Measurements from ENCODE around the gene GREM2. TPM values are rescaled to one million over a fixed set of nuclear protein-coding genes. Genes with fewer than 3 reads are reported as not detected.

Gene GREM2
- total RNA-seq, 1 experiment from 2014 or later: not detected

DNA sequence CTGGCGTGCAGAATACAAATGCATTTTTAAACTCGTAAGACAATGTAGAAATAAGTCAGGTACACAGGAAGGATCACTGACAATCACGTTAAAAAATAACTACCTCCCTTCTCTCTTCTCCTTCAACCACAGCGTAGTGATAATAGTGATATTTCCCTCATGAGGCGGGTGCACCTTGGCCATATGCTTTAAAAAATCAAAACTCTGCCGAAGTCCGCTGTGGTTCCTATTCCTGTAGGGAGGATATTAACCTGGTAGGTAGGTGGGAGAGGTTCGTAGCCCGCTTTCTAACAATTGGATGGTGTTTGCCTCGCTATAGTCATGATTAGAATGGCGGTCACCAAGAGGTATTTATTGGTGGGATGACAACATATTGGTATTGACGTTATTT is 732 bp downstream of the GREM2 start:
- Histone ChIP-seq H3K79me1 (ENCODE audit: insufficient read depth, low read depth, low read length, poor library complexity, severe bottlenecking) (no peaks in the 10 kb centered on the region), H3K23ac (ENCODE audit: insufficient read length, low read depth, low read length) (no peak overlapping the region), H3K4me2 (ENCODE audit: insufficient read depth, insufficient read length, low read length) (peak overlapping the region; percentile 61), H3K56ac (ENCODE audit: insufficient read length, low read depth, low read length) (no peak overlapping the region), H3K14ac (ENCODE audit: insufficient read depth, low read length) (no peak overlapping the region), H3K4me1 (ENCODE audit: insufficient read depth, low read length) (peaks cover 5% of the 10 kb centered on the region; the same call in 1 of the 2 replicates), H3K23me2 (ENCODE audit: insufficient read length, low read depth, low read length, poor library complexity, severe bottlenecking) (peaks cover 4% of the 10 kb centered on the region), H4K91ac (ENCODE audit: insufficient read length, low read depth, low read length) (no peak overlapping the region), H2BK20ac (ENCODE audit: low read depth, low read length, poor library complexity, severe bottlenecking) (no peak overlapping the region), H4K20me1 (ENCODE audit: control insufficient read depth, insufficient read depth, insufficient read length) (no peaks in the 10 kb centered on the region), H3K79me2 (ENCODE audit: insufficient read depth, low read length) (no peaks in the 10 kb centered on the region), H3K18ac (ENCODE audit: insufficient read length, low read depth, low read length) (no peak overlapping the region), H2AFZ (ENCODE audit: low read length) (no peak overlapping the region), H4K8ac (replicated peaks; ENCODE audit: insufficient read length, low read depth, low read length) (no peak overlapping the region), H3K27me3 (ENCODE audit: insufficient read depth, low read length) (no peaks in the 10 kb centered on the region; the same call in 1 of the 2 replicates), H2BK12ac (ENCODE audit: insufficient read length, low read depth, low read length) (no peak overlapping the region), H2BK15ac (ENCODE audit: low read depth, low read length) (no peak overlapping the region), H3K4ac (ENCODE audit: low read depth, low read length) (no peak overlapping the region), H2AK5ac (ENCODE audit: insufficient read length, low read length) (no peak overlapping the region), H2BK120ac (ENCODE audit: low read depth, low read length, poor library complexity, severe bottlenecking) (no peak overlapping the region), H4K5ac (ENCODE audit: insufficient read length, low read depth, low read length) (no peak overlapping the region), H3K27ac (ENCODE audit: insufficient read length, low read depth, low read length) (no peak overlapping the region), H3T11ph (ENCODE audit: low read length) (no peak overlapping the region), H3K9me3 (ENCODE audit: control insufficient read depth, low read depth, low read length) (no peaks in the 10 kb centered on the region), H3K9ac (ENCODE audit: extremely low read depth, insufficient read length, low read length) (no peak overlapping the region), H2BK5ac (ENCODE audit: insufficient read length, low read length) (no peak overlapping the region)
- H3K9me3 Mint-ChIP-seq: no peaks in the 10 kb centered on the region
- no peak overlapping the region for H3K27ac Mint-ChIP-seq
- no peak for DNase-seq
- TF ChIP-seq CTCF (conservative IDR thresholded peaks at IDR 0.05): no peak
- H3K36me3 Mint-ChIP-seq (ENCODE audit: insufficient read depth in 1 of 3, low read depth in 3 of 3): no peaks in the 10 kb centered on the region
- no CpG with 5 or more reads among the region's 12 CpGs for WGBS (ENCODE audit: extremely low coverage, insufficient read length, low lambda C conversion rate)
- peaks cover 40% of the 10 kb centered on the region for H3K27me3 Mint-ChIP-seq (ENCODE audit: low read depth)
- peak overlapping the region; percentile 74 to 87 for H3K4me3 Mint-ChIP-seq
- H3K4me1 Mint-ChIP-seq: peaks cover 38 to 47% of the 10 kb centered on the region in 2 experiments
